ENCODE data around the gene PDE2A.

Gene PDE2A

GRCh38 chr11:72704028-72704782 lies 30.0 kb upstream of the PDE2A start:
- DNase-seq: no peak

- no peak for DNase-seq
These were observed 29.2 kb upstream of the PDE2A start for GRCh38 chr11:72703267-72704008.

GRCh38 chr11:72702577-72703241 lies 28.5 kb upstream of the PDE2A start:
- DNase-seq: no peak

- DNase-seq: no peak
These were observed 27.9 kb upstream of the PDE2A start for GRCh38 chr11:72702096-72702495.

GRCh38 chr11:72701466-72701865 lies 27.2 kb upstream of the PDE2A start:
- DNase-seq: no peak

GRCh38 chr11:72700146-72700545 lies 25.9 kb upstream of the PDE2A start:
- no peak for DNase-seq

- no peak for DNase-seq
These were observed 23.6 kb upstream of the PDE2A start for GRCh38 chr11:72697814-72698213.

- no peak for DNase-seq
These were observed 22.9 kb upstream of the PDE2A start for GRCh38 chr11:72696866-72697700.

GRCh38 chr11:72695354-72695753 lies 21.1 kb upstream of the PDE2A start:
- no peak for DNase-seq

- DNase-seq: no peak
These were observed 19.2 kb upstream of the PDE2A start for GRCh38 chr11:72693271-72693968.

GRCh38 chr11:72692498-72693237 lies 18.4 kb upstream of the PDE2A start:
- no peak for DNase-seq

GRCh38 chr11:72690166-72690565 lies 15.9 kb upstream of the PDE2A start:
- no peak for DNase-seq

GRCh38 chr11:72688929-72689328 lies 14.7 kb upstream of the PDE2A start:
- DNase-seq: no peak

GRCh38 chr11:72688486-72688885 lies 14.3 kb upstream of the PDE2A start:
- no peak for DNase-seq

GRCh38 chr11:72687326-72687725 lies 13.1 kb upstream of the PDE2A start:
- DNase-seq: no peak

GRCh38 chr11:72686639-72687220 lies 12.5 kb upstream of the PDE2A start:
- no peak for DNase-seq

GRCh38 chr11:72685560-72686480 lies 11.6 kb upstream of the PDE2A start:
- DNase-seq: no peak

- peak; percentile 12 for DNase-seq
These were observed 10.2 kb upstream of the PDE2A start for GRCh38 chr11:72684236-72684912.

- peak; percentile 49 for DNase-seq
These were observed 9.6 kb upstream of the PDE2A start for GRCh38 chr11:72683782-72684200.

Measured in activated effector memory CD4-positive, alpha-beta T cell treated with Interleukin-2 at 50 U/mL for 16 hours (primary cell).